ENCODE measurements around the gene SLC45A3. TPM values are rescaled to one million over a fixed set of nuclear protein-coding genes. Genes with fewer than 3 reads are reported as not detected.

Gene SLC45A3
- total RNA-seq, 4 donors from 2014 or later = 0.84 to 1.3 (median 1.1) TPM

DNA sequence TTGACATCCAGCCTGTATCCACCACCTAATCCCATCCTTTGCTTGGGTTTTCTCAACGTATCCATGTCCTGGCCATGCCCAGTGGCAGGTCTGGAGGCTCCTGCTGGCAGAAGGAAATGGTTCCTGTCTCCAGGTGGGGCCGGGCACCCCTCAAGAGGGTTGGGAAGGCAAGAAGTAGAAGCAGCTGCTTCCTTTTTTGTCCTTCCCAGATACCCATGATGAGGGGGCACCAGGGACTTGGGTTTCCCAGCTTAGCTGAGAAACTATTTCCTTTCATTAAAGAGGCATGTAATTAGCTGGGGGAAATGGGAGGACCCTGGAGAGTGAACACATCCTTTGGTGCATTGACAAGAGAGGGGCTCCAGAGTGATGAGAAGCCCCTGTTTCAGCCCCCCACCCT, 21.1 kb upstream of the SLC45A3 start:
- H3K4me3 ChIP-seq = no peak overlapping the region
- peak; percentile 10 for ATAC-seq
- peaks cover 0 to 12% (median 0%) of the 10 kb centered on the region in 3 donors for H3K4me1 ChIP-seq
- TF ChIP-seq EP300 (IDR thresholded peaks at IDR 0.05) = no peak
- no peak for TF ChIP-seq POLR2AphosphoS5 (IDR thresholded peaks at IDR 0.05)
- TF ChIP-seq, protein P1, sequence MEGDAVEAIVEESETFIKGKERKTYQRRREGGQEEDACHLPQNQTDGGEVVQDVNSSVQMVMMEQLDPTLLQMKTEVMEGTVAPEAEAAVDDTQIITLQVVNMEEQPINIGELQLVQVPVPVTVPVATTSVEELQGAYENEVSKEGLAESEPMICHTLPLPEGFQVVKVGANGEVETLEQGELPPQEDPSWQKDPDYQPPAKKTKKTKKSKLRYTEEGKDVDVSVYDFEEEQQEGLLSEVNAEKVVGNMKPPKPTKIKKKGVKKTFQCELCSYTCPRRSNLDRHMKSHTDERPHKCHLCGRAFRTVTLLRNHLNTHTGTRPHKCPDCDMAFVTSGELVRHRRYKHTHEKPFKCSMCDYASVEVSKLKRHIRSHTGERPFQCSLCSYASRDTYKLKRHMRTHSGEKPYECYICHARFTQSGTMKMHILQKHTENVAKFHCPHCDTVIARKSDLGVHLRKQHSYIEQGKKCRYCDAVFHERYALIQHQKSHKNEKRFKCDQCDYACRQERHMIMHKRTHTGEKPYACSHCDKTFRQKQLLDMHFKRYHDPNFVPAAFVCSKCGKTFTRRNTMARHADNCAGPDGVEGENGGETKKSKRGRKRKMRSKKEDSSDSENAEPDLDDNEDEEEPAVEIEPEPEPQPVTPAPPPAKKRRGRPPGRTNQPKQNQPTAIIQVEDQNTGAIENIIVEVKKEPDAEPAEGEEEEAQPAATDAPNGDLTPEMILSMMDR (IDR thresholded peaks at IDR 0.05) = no peak
- TF ChIP-seq POLR2A (IDR thresholded peaks at IDR 0.05) = no peak
- H3K27ac ChIP-seq = no peak overlapping the region
- H3K36me3 ChIP-seq = peaks cover 0 to 24% of the 10 kb centered on the region in 2 donors
- WGBS, 2 donors (ENCODE audit: low coverage in 1 of 2) = no CpG with 5 or more reads among the region's 2 CpGs
- H3K27me3 ChIP-seq = no peaks in the 10 kb centered on the region
- no peaks in the 10 kb centered on the region for H3K9me3 ChIP-seq

- peak; percentile 57 for ATAC-seq
- H3K4me1 ChIP-seq = peaks cover 0 to 12% (median 0%) of the 10 kb centered on the region in 3 donors
- WGBS, 2 donors (ENCODE audit: low coverage in 1 of 2) = 20% methylated on average over 1 of the region's 2 CpGs; no CpG with 5 or more reads in 1 of the 2 donors
- peaks cover 0 to 24% of the 10 kb centered on the region in 2 donors for H3K36me3 ChIP-seq
- no peak overlapping the region for H3K27ac ChIP-seq
- no peak for TF ChIP-seq POLR2A (IDR thresholded peaks at IDR 0.05)
- TF ChIP-seq, protein P1 (IDR thresholded peaks at IDR 0.05) = no peak
- H3K27me3 ChIP-seq = no peaks in the 10 kb centered on the region
- no peak overlapping the region for H3K4me3 ChIP-seq
- H3K9me3 ChIP-seq = no peaks in the 10 kb centered on the region
Observed at GRCh38 chr1:205700865-205701401, 20.6 kb upstream of the SLC45A3 start.

DNA sequence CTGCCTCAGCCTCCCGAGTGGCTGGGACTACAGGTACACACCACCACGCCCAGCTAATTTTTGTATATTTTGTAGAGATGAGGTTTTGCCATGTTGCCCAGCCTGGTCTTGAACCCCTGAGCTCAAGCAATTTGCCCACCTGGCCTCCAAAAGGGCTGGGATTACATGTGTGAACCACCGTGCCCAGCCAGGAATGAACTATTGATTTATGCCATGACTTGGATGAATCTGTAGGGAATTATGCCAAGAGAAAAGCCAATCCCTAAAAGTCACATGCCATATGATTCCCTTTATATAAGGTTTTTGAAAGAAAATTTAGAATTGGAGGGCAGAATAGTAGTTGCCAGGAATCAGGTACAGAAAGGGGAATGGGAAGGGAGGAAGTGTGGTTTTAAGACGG, 19.1 kb upstream of the SLC45A3 start:
- WGBS, 2 donors (ENCODE audit: low coverage in 1 of 2) = 94 to 100% methylated on average over 2 of the region's 4 CpGs
- ATAC-seq = no peak
- H3K36me3 ChIP-seq = peaks cover 0 to 16% of the 10 kb centered on the region in 2 donors
- H3K4me3 ChIP-seq = no peak overlapping the region
- H3K4me1 ChIP-seq = peaks cover 0 to 3% (median 0%) of the 10 kb centered on the region in 3 donors
- TF ChIP-seq POLR2A (IDR thresholded peaks at IDR 0.05) = no peak
- no peak for TF ChIP-seq POLR2AphosphoS5 (IDR thresholded peaks at IDR 0.05)
- TF ChIP-seq, protein P1 (IDR thresholded peaks at IDR 0.05) = no peak
- TF ChIP-seq EP300 (IDR thresholded peaks at IDR 0.05) = no peak
- no peak overlapping the region for H3K27ac ChIP-seq
- H3K27me3 ChIP-seq = no peaks in the 10 kb centered on the region
- H3K9me3 ChIP-seq = no peaks in the 10 kb centered on the region

GRCh38 chr1:205698921-205699320, 18.6 kb upstream of the SLC45A3 start:
- Histone ChIP-seq H3K9me3 (no peaks in the 10 kb centered on the region), H3K27ac (no peak overlapping the region), H3K27me3 (no peaks in the 10 kb centered on the region), H3K36me3 (peaks cover 0 to 12% of the 10 kb centered on the region in 2 donors), H3K4me3 (no peak overlapping the region), H3K4me1 (no peaks in the 10 kb centered on the region)
- TF ChIP-seq EP300 (IDR thresholded peaks at IDR 0.05) (no peak), POLR2A (IDR thresholded peaks at IDR 0.05) (no peak), POLR2AphosphoS5 (IDR thresholded peaks at IDR 0.05) (no peak)
- TF ChIP-seq, protein P1 (IDR thresholded peaks at IDR 0.05) = no peak
- no peak for ATAC-seq
- 94% methylated on average over 4 of the region's 4 CpGs; no CpG with 5 or more reads in 1 of the 2 donors for WGBS, 2 donors (ENCODE audit: low coverage in 1 of 2)

- no peak for ATAC-seq
- 27 to 92% methylated on average over 2 to 3 of the region's 12 CpGs for WGBS, 2 donors (ENCODE audit: low coverage in 1 of 2)
- Histone ChIP-seq H3K4me1 (no peaks in the 10 kb centered on the region), H3K4me3 (no peak overlapping the region), H3K27ac (no peak overlapping the region), H3K27me3 (no peaks in the 10 kb centered on the region), H3K9me3 (no peaks in the 10 kb centered on the region), H3K36me3 (no peaks in the 10 kb centered on the region)
- TF ChIP-seq POLR2A (IDR thresholded peaks at IDR 0.05) (no peak), POLR2AphosphoS5 (IDR thresholded peaks at IDR 0.05) (no peak), EP300 (IDR thresholded peaks at IDR 0.05) (no peak)
- TF ChIP-seq, protein P1 (IDR thresholded peaks at IDR 0.05) = no peak
Observed at GRCh38 chr1:205693421-205693991, 13.2 kb upstream of the SLC45A3 start.
